Heart left ventricle (tissue), 16 donors: ENCODE measurements around the gene HNF1B. TPM values are rescaled to one million over a fixed set of nuclear protein-coding genes. Genes with fewer than 3 reads are reported as not detected.

Source experiments
- ATAC-seq, 4 donors: fragments of 200-7000 bp; cut with Tn5 transposase; one replicate each; pipeline ENCODE4 v1.9.1; 2020 to 2022; ENCODE audit warnings: moderate library complexity in 4 of 4, mild to moderate bottlenecking in 3 of 4, moderate number of reproducible peaks in 1 of 4
- DNase-seq, 5 donors: peaks; one replicate each; pipeline ENCODE4 v3.0.0-alpha.2; 2020
- H3K27ac ChIP-seq, 12 donors: fragments of 200-600 bp; sonication (generic) in 4 of 12; one replicate each; pipeline versions ENCODE4 v1.5.0 to v1.8.0; 2016 to 2022; ENCODE audit warnings: mild to moderate bottlenecking in 2 of 12
- H3K27me3 ChIP-seq, 9 donors: fragments of 200-600 bp; sonication (generic) in 2 of 9; one replicate each; pipeline versions ENCODE4 v1.5.1 to v1.8.0; 2016 to 2022; ENCODE audit warnings: mild to moderate bottlenecking in 3 of 9
- H3K36me3 ChIP-seq, 9 donors: fragments of 200-600 bp; sonication (generic) in 2 of 9; one replicate each; pipeline versions ENCODE4 v1.5.0 to v1.8.0; 2018 to 2022; ENCODE audit warnings: mild to moderate bottlenecking in 2 of 9
- H3K4me1 ChIP-seq, 12 donors: fragments of 200-600 bp; sonication (generic) in 4 of 12; one replicate each; pipeline versions ENCODE4 v1.5.0 to v1.8.0; 2016 to 2022; ENCODE audit warnings: mild to moderate bottlenecking in 3 of 12
- H3K4me3 ChIP-seq, 12 donors: fragments of 200-600 bp; sonication (generic) in 4 of 12; one replicate each; pipeline versions ENCODE4 v1.5.0 to v1.8.0; 2017 to 2022; ENCODE audit warnings: mild to moderate bottlenecking in 9 of 12, moderate library complexity in 4 of 12
- H3K9me3 ChIP-seq, 12 donors: fragments of 200-600 bp; sonication (generic) in 4 of 12; one replicate each; pipeline versions ENCODE4 v1.5.0 to v1.8.0; 2016 to 2022; ENCODE audit warnings: mild to moderate bottlenecking in 1 of 12
- POLR2A ChIP-seq, 2 donors: fragments of 450-650 bp; IDR thresholded peaks; one replicate each; pipeline ENCODE4 v1.6.1; 2017; ENCODE audit warnings: antibody characterized with exemption in 2 of 2, mild to moderate bottlenecking in 2 of 2, moderate library complexity in 2 of 2
- WGBS, 4 donors: extraction: QIAGEN DNeasy Blood & Tissue Kit in 2 of 4; methylation state at CpG; one replicate each; pipeline versions ENCODE4 v1.1.5 to v1.1.7; 2013 to 2018; 5-methylcytosine and 5-hydroxymethylcytosine counted together
- intact Hi-C, 10 donors: fragments of 100-400 bp; cut with DNase I; formaldehyde crosslinking; loops; one replicate each; pipeline versions ENCODE4 v1.11.1 to v1.14.2; 2022
- polyA plus RNA-seq, 2 donors: library from polyadenylated mRNA; stranded (reverse); fragments of 200-250 nt; gene quantifications; one replicate each; pipeline ENCODE4 v1.2.3, GENCODE V29; 2013
- total RNA-seq, 9 donors: library from RNA; depleted of rRNA in 2 of 9; stranded (reverse); fragments of >200 nt in 2 of 9; fragmentation: NEBNext Ultra II Directional in 3 of 9; extraction: Animal tissue kit (Norgen Biotek cat#: 25700) in 3 of 9; gene quantifications; one replicate each; pipeline versions ENCODE4 v1.1.0 to v1.2.4, GENCODE V29; 2016 to 2023
- TF ChIP-seq, protein P1 (sequence below), 12 donors: fragments of 200-600 bp; sonication (generic) in 4 of 12; IDR thresholded peaks; one replicate each; pipeline versions ENCODE4 v1.5.0 to v1.8.0; 2018 to 2022; ENCODE audit warnings: antibody characterized with exemption in 12 of 12, mild to moderate bottlenecking in 5 of 12
- donor health status: ischemic (EF 13 %, LVEDD 7.1; RV severe dilation, severe dysfunction).
- donor health status: healthy with polysubstance abuse.
- donor health status: DM: no; HTN: yes; CAD: no.
- donor health status: DM: no; HTN: no; CAD: no.
- donor health status: ischemic (EF 25% LVEDD 6.9; RV normal size, moderate dysfunction).
- donor health status: ischemic (EF 25% LVEDD 5.7; RV mildly dilated, moderate dysfunction).
- donor health status: healthy.
- donor health status: DM: yes; HTN: yes; CAD: no.
- donor health status: ischemic (EF 35%, LVEDD 5.7; RV mildly dilated, moderate dysfunction).
- donor health status: nonischemic (EF 11% LVEDD 7.7; RV severe dilation, severe dysfunction).
- donor health status: DM: yes; HTN: yes; CAD: no.
- donor health status: PGD.
- donor health status: ischemic (EF 29% LVEDD 5.4; RV normal size, mild dysfunction).
- donor health status: nonischemic (EF 23%, LVEDD 6.1; RV moderate dilation, normal function).

HNF1B gene
- total and polyA plus RNA-seq, 11 donors = not detected

GRCh38 chr17:37676115-37676925, 68.5 kb downstream of the HNF1B start:
- H3K4me1 ChIP-seq = no peaks in the 10 kb centered on the region
- H3K27me3 ChIP-seq = peaks cover 0 to 22% (median 0%) of the 10 kb centered on the region in 9 donors
- no peak overlapping the region for H3K4me3 ChIP-seq
- DNase-seq (no peak), ATAC-seq (no peak)
- no peaks in the 10 kb centered on the region for H3K36me3 ChIP-seq
- 55 to 61% (median 57%) methylated on average over 7 of the region's 7 CpGs for WGBS, 4 donors
- intact Hi-C loops = no loop called here
- TF ChIP-seq POLR2A (IDR thresholded peaks at IDR 0.05) = no peak
- TF ChIP-seq, protein P1, sequence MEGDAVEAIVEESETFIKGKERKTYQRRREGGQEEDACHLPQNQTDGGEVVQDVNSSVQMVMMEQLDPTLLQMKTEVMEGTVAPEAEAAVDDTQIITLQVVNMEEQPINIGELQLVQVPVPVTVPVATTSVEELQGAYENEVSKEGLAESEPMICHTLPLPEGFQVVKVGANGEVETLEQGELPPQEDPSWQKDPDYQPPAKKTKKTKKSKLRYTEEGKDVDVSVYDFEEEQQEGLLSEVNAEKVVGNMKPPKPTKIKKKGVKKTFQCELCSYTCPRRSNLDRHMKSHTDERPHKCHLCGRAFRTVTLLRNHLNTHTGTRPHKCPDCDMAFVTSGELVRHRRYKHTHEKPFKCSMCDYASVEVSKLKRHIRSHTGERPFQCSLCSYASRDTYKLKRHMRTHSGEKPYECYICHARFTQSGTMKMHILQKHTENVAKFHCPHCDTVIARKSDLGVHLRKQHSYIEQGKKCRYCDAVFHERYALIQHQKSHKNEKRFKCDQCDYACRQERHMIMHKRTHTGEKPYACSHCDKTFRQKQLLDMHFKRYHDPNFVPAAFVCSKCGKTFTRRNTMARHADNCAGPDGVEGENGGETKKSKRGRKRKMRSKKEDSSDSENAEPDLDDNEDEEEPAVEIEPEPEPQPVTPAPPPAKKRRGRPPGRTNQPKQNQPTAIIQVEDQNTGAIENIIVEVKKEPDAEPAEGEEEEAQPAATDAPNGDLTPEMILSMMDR (IDR thresholded peaks at IDR 0.05) = no peak
- H3K27ac ChIP-seq = no peak overlapping the region
- peaks cover 0 to 6% (median 0%) of the 10 kb centered on the region in 12 donors for H3K9me3 ChIP-seq

GRCh38 chr17:37674511-37674910, 70.3 kb downstream of the HNF1B start:
- intact Hi-C loops = no loop called here

GRCh38 chr17:37673386-37673785, 71.5 kb downstream of the HNF1B start:
- Histone ChIP-seq H3K9me3 (no peaks in the 10 kb centered on the region), H3K4me3 (no peak overlapping the region), H3K4me1 (no peaks in the 10 kb centered on the region), H3K27ac (no peak overlapping the region), H3K36me3 (no peaks in the 10 kb centered on the region), H3K27me3 (peaks cover 0 to 22% (median 0%) of the 10 kb centered on the region in 9 donors)
- 95 to 98% (median 96%) methylated on average over 2 of the region's 2 CpGs for WGBS, 4 donors
- intact Hi-C loops = no loop called here
- ATAC-seq (no peak), DNase-seq (no peak)
- no peak for TF ChIP-seq POLR2A (IDR thresholded peaks at IDR 0.05)
- TF ChIP-seq, protein P1 (IDR thresholded peaks at IDR 0.05) = no peak

More at GRCh38 chr17:37674511-37674910, 70.3 kb downstream of the HNF1B start:
- Histone ChIP-seq H3K9me3 (peaks cover 0 to 6% (median 0%) of the 10 kb centered on the region in 12 donors), H3K36me3 (no peaks in the 10 kb centered on the region), H3K4me3 (no peak overlapping the region), H3K27ac (no peak overlapping the region), H3K4me1 (no peaks in the 10 kb centered on the region), H3K27me3 (peaks cover 0 to 22% (median 0%) of the 10 kb centered on the region in 9 donors)
- no peak for ATAC-seq
- no peak for TF ChIP-seq POLR2A (IDR thresholded peaks at IDR 0.05)
- TF ChIP-seq, protein P1 (IDR thresholded peaks at IDR 0.05) = no peak
- WGBS, 4 donors = 66 to 77% (median 72%) methylated on average over 1 of the region's 1 CpG
- no peak for DNase-seq

DNA sequence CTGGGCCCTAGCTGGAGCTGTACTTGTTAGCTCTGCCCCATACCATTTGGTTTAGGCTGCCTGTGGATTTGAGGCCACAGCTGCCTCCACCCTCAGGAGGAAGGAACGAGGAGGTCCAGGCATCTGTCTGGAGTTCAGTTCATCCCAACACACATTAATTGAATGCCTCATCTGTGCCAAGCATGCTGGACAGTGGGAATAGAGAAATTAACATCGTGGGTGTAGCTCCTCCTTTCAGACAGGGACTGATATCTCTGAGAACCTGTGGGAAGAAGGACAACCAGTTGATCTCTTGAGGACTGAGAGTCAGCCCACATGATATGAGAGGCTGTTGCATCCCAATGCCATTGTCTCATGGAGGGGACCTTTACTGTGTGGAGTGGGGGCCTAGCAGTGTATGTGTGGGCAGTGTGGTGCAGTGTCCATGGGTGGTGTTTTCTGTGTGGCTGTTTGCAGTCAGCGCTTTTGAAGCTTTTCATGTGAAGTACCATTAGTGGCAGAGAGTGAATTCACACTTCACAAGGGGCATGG, 72.2 kb downstream of the HNF1B start:
- DNase-seq = no peak
- 66 to 78% (median 77%) methylated on average over 3 of the region's 3 CpGs for WGBS, 4 donors
- ATAC-seq = no peak
- Histone ChIP-seq H3K36me3 (no peaks in the 10 kb centered on the region), H3K4me1 (no peaks in the 10 kb centered on the region), H3K9me3 (no peaks in the 10 kb centered on the region), H3K27me3 (peaks cover 0 to 16% (median 0%) of the 10 kb centered on the region in 9 donors), H3K27ac (no peak overlapping the region), H3K4me3 (no peak overlapping the region)
- intact Hi-C loops = no loop called here
- TF ChIP-seq, protein P1 (IDR thresholded peaks at IDR 0.05) = no peak
- TF ChIP-seq POLR2A (IDR thresholded peaks at IDR 0.05) = no peak
